Stimulated activated CD4-positive, alpha-beta T cell treated with anti-CD3 and anti-CD28 coated beads, TNF-alpha, amount 100 ng/mL, for 48 hours (primary cell): ENCODE measurements around the gene GABRP.
"Not testable (repeated sequence)": the region's sequence is repeated elsewhere in the genome, so short reads cannot be mapped to it uniquely, and the experiment has no call there.

Source experiments
- DNase-seq, 3 donors: peaks; one replicate each; pipeline ENCODE4 v3.0.0-alpha.2; 2020; ENCODE audit warnings: low read depth in 3 of 3

GABRP gene, protein sequence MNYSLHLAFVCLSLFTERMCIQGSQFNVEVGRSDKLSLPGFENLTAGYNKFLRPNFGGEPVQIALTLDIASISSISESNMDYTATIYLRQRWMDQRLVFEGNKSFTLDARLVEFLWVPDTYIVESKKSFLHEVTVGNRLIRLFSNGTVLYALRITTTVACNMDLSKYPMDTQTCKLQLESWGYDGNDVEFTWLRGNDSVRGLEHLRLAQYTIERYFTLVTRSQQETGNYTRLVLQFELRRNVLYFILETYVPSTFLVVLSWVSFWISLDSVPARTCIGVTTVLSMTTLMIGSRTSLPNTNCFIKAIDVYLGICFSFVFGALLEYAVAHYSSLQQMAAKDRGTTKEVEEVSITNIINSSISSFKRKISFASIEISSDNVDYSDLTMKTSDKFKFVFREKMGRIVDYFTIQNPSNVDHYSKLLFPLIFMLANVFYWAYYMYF

DNA sequence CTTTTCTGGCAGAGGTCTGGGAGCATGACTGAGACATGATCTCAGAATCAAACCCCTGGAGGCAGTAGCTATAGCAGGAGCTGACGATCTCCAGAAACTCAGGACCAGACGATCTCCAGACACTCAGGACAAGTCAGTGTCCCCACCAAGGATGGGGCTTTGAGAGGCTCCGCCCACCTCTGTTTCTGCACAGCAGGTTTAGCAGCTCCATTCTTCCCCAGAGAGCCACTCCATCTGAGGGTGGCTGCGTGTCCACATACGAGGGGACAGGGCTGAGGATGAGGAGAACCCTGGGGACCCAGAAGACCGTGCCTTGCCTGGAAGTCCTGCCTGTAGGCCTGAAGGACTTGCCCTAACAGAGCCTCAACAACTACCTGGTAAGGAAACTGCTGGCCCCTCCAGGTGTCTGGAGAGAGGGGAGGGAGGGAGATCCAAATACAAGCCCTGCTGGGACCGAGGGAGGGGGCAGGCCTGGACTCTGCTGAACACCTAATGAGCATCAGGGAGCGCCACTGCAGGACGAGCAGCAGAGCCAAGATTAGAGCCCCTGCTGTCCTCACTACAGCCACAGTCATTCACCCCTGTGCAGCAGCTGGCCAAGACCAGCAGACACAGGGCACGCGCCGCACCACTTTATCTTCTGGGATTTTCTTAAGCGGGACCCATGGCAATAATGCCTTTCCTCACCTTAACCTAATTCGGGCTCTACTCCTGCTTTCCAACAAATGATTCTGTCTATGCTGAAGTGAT lies at the start of gene GABRP:
Gene GABRP (plus strand): TSS at position 228 of the 750 bp plus-strand sequence. CDS start 4,891 bp downstream, outside the sequence.
- no peak for DNase-seq

DNA sequence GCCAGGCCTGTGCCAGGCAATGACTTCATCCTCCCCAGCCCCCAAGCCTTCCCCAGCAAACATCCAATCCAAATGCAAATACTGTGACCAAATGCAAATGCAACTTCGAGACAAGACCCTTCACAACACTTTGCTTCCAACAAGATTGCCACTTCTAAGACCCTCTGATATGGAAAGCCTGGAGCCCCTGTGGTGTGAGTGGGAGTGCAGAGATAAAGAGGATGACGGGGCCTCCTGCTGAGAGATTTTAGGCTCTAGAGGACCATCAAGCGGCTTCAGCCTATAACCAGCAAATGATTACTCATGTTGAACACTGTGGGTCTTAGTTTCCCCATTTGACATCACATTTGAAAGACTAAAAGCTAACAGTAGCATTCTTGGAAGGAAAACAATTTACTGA lies 46.6 kb upstream of the GABRP start:
- DNase-seq, result no peak

DNA sequence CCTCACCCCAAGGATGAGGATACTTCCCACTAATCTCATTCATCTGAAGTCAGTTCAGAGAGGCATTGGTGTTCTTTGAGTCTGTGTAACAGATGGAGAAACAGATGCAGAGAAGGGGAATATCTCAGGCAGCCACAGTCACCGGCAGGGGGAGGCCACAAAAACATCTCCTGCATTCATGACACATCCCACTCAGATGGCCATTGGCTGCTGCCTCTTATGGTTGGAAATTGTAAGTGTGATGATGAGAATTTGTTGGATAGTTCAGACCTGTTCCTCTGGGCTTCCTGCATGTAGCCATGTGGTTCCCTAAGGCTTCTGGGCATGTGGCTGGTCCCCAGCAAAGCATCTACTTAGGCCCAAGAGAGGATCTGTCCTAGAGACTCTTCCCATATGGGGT lies 45.9 kb upstream of the GABRP start:
- DNase-seq, result no peak

DNA sequence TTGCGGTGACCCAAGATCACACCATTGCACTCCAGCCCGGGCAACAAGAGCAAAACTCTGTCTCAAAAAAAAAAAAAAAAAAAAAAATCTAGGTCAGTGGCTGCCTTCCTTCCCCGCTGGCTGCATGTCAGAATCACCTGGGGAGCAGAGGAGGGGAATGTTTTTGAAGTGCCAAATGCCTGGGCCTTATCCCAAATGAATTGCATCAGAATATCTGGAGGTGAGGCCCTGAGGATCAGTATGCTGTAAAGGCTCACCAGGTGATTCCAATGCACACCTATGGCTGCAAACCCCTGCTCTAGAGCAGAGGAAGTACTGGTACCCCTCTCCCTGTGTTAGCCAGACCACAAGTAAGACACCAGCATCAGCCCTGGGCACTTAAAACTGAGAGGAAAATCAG lies 44.7 kb upstream of the GABRP start:
- DNase-seq, result no peak

DNA sequence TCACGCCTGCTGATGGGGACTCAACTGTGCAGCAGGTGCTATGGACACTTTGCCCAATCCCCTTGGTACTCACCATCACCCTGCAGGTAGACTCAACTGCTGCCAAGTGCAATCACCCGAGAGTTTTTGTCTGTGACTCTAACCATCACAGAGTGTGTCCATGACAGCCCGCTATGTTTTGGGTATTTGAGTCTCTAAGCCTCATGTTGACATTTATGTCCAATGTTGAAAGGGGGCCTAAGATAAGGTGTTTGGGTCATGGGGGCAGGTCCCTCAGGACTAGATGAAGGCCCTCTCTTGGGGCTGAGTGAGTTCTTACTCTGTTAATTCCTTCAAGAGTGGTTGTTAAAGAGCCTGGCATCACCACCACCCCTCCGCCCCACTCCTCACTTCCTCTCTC lies 44.1 kb upstream of the GABRP start:
- no peak for DNase-seq

DNA sequence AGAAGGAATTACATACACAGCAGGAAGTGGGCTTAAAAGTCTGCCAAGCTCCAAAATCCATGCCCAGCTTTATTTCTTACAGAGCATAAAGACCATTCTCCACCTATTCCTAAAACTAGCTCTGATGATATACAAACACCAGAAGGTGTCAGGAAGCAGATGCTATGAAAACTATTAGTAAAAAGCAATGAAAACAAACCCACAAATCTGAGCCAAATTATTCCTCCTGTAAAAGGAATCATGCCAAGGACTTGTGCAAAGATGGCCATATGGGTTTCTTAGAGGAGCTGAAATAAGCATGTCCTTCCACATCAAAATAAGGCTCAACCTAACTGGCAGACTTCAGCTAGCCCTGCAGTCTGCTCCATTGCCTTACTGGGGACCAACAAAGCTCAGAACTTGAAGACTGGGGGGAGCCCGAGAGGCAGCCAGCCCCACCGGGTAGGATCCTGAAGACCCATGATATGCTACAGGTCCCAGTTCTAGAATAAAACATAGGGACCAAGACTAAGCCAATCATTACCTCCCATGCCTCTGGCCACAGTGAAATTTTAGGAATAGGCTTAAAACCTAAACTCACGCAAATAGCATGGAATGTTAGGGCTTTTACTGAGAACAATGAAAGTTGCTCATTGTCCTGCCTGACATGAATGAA lies 42.8 kb upstream of the GABRP start:
- DNase-seq, result no peak

DNA sequence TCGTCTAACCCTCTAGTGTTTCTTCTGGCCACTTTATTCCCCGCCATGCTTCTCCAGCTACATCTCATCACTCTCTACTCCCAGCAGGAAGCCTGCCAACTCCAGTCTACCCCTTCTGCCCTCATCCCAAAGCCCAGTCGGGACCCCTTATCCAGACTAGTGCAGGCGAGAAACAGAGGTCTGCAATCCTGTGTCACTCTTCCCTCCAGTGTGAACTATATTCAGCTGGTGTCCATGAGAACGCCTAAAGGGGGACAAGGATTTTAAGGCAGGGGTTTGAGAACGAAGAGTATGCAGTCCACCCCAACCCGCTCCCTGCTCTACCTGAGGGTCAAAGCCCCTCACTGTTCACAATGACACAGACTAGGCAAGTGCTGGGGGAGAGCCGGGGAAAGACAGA lies 41.7 kb upstream of the GABRP start:
- no peak for DNase-seq

DNA sequence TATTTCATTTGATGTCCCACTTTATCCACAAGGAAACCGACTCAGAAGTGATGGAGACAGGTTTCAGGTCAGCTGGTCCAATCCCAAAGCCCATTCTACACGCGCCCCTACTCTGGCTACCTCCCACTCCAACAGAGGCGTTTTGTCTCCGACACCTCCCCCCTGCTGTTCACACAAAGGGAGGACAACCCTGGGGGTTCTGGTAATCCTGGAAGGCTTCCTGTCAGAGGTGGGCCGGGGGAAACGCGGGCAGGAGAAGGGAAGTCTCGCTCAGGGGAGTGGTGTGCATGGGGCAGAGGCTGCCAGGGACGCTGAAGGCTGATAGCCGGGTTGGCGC lies 39.7 kb upstream of the GABRP start:
- DNase-seq, result no peak

DNA sequence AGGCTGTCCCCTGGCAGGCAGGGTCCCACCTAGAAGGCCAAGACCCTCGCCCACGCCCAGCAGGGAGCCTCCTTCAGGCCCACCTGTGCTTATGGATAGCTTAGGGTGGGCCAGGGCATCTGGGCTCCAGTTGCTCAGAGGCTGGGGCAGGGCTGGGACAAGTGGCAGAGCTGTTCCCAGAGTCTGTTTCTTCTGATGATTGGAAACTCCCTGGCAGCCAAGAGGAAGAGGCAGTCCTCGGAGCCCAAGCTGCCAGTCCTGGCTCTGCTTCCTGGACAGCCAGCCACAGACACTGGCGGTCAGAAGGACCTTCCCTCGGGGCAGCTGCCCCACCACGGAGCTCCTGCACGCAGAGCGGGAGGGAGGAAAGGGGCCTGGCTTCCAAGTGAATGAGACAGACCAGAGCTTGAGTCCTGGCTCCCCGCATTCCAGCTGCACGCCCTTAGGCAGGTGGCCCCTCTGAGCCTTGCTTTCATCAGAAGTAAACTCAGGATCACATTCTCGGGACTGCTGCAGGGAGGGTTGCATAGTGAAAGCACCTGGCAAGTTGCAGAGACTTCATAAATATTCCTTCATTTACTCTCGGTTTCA lies 37.9 kb upstream of the GABRP start:
- DNase-seq, result no peak

DNA sequence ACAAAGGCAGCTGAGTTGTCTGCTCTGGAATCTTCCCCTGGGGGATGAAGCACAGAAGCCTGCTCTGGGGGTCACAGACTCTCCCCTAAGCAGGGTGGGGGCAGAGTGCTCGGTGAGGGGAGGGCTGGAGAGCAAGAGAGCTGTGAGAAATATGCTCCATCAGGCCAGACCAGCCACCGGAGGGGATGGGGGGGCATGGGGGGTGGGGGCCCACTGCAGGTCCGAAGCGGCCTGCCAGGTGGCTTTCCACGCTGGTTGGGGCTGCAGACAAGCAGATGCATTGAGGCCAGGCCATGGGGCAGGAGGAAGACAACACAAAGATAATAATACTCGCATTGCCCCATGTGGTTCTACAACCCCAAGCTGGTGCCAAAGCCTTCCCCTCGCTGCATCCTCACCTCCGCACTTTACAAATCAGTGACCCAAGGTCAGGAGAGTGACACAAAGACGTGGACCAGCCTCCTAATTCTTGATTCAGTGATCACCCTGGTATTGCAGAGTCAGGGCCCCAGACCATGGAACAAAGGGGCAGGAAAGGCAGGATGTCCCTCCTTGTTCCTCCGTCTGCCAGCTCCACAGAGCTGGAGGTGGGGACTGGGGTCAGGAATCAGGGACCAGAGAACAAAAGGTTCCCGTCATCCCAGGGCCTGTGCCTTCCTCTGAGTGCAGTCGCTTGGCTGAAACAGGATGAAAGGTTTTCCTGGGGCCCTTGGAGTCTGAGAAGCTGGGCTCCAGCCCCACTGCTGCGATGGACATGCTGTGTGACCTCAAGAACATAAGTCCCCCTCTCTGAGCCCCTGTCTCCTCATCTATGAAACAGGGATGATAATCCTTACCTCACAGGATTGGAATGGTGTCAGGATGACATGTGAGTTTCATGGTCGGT lies 37.2 kb upstream of the GABRP start:
- no peak for DNase-seq

DNA sequence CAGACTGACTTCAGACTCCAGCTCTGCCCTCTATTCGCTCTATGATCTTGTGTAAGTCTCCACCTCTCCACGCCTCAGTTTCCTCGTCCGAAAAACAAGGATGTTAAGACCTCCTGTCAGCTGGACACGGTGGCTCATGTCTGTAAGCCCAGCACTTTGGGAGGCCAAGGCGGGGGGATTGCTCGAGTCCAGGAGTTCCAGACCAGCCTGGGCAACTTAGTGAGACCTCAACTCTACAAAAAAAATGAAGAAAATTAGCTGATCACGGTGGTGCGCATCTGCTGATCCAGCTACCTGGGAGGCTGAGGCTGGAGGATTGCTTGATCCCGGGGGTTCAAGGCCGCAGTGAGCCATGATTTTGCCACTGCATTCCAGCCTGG lies 36.6 kb upstream of the GABRP start:
- DNase-seq, result no peak

DNA sequence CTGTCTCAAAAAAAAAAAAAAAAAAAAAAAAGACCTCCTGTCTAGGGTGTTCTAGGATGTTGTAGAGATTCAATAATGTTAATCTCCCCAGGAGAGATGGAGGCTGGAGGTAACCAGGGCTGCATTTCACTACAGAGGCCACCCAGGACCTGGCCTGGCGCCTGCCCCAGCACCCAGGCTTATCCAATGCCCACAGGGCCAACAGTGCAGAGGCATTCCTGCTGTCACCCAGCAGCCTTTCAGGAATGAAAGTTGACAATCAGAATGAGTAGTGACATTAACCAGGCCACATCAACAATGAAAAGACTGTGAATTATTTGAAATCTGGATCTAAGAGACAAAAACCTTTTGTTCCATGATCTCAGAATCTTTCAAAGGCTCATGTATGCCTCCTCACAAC lies 36.2 kb upstream of the GABRP start:
- no peak for DNase-seq

DNA sequence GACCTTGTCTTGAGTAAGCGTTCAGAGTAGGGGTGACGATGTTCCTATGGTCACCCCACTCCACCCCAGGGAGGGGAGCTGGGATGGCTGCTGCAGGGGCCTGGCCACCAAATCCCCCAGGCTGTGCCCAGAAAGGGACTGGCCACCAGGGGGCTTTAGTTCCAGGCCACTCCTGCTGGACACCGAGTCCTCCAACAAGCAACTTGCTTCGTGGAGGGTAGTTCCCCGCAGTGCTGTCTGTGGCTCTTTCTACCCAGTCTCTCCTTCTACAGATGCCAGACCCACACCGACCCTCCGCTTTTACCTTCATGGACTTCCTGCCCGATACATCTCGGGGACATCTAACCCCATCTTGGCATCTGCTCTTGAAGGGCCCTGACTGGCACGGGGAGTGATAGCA lies 35.7 kb upstream of the GABRP start:
- no peak for DNase-seq

DNA sequence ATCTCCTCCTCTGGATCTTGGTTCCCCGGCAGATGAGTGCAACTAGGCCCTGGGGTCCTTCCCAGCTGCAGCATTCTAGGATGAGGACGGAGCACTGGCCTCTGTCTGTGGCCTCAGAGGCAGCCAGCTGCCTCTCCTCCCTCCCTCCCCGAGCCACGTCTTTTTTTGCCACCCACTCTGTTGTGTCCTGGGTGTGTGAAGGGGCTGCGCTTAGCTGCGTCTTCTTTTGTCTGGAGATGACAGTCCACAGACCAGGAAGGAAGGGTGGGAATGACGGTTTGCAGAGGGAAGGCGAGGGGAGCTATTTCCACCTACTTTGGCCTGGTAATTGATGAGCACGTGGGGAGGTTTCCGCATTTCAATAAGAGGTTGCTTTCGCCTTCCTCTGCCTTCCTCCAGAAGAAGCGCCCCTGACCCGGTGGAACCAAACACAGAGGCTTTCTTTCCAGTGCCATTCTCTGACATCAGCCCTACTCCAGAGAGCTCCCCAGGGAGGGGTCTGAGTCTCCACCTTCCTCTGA lies 34.5 kb upstream of the GABRP start:
- no peak for DNase-seq

DNA sequence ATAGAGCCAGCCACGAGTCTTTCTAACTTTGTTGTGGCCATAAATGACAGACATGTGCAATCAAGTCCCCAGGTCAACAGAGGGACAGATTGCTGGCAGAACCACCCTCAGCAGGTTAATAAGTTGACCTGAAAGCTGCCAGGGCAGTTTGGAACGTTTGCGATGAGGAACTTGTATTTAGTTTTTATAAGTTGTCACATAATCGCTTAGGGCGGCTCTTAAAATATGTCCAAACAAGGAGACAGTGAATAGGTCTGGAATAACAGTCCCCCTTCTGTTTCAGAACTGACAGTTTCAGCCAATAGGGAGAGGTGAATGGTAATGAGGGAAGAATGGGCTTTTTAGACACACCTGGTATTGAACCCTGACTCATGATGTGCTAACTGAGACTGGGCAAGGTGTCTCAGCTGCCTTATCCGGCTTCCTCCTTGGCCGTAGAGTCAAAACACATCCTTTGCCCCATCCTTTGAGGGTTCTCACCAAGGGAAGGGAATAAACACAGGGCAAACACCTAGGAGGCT lies 33.6 kb upstream of the GABRP start:
- no peak for DNase-seq

DNA sequence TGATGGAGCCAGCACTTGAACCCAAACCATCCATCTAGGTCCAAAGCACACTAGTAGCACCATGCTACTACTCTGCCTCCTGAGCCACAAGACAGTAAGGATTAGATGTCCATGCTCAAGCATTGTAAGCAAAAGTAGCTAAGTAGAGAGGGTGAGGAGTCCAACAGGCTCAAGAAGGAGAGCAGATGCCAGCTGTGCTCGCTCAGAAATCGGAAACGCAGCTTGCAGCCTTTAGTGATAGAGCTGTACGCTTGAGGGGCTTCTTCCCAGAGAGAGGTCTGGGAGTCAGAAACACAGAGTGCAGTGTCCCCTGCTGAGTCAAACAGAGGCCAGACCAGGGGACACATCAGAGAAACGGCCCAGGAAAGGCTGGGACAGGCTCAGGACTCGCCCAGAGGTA lies 32.7 kb upstream of the GABRP start:
- no peak for DNase-seq

DNA sequence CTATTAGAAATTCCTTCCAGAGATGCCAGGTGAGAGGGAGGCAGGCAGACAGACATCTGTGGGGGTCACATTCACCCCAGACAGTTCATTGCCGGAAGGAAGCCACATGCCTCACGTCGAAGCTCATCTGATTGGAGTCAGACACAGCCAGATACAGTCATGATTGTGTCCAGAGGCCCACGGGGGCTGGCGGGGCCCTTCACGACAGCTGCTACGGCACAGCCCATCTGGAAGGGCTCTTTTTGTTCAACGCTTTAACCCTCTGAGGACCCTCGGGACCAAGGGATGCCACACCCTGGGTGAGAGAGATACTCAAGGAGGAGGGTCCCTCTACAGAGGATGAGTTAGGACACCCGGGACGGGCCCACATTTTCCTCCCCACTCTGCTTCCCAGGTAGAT lies 31.9 kb upstream of the GABRP start:
- no peak for DNase-seq

DNA sequence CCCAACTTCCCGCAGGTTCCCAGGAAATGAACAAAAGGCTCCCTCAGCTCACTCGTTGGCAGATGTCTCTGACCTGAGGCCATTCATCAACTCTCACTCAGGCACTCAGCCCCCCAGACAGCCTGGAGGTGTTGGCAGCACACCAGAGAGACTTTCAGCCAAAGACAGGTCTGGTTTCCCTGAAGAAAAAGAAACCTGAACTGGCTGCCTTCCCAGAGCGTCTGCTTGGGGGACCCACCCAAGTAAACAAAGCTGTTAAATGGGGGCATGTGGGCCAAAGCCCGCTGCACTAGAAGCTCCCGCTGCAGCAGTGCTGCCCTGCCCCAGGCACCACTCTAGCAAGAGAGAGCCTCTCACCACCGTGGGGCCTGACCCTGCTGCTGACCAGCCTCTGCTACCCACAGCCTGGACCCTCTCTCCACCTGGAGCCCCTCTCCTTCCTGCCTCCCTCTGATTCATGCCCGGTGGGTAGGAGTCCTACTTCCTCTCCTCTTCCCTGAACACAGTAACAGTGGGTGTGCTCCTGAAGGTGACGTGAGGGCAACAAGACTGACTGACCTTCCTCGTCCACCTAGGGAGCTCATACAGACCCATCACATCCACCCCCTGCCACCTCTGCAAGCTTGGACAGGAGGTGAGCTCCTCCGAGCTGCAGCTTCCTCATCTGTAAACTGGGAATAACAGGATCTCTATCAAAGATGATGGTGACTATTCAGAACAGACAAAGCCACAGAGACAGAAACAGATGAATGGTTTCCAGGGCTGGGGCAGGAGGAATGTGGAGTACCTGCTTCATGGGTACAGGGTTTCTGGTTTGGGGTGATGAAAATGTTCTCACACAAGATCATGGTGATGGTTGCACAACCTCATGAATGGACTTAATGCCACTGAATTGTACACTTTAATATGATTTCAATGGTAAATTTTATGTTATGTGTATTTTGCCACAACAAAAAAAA lies 31.0 kb upstream of the GABRP start:
- no peak for DNase-seq

DNA sequence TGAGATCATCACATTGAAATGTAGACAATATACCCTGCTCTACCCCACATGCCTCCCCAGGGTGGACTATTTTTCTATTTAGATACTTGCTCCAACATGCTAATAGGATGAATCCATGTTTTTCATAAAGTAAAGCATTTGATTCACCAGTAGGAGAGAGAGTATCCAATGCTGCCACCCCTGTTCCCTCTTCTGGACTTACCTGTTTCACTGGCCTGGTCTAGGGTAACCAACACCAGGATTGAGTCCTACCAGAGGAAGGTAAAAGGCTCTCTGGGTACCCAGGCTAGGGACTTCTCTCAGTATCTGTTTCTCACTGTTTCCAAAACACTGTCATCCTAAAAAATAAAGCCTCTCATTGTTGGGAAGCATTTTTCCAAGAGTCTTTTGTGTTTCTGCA lies 30.2 kb upstream of the GABRP start:
- DNase-seq, result no peak

DNA sequence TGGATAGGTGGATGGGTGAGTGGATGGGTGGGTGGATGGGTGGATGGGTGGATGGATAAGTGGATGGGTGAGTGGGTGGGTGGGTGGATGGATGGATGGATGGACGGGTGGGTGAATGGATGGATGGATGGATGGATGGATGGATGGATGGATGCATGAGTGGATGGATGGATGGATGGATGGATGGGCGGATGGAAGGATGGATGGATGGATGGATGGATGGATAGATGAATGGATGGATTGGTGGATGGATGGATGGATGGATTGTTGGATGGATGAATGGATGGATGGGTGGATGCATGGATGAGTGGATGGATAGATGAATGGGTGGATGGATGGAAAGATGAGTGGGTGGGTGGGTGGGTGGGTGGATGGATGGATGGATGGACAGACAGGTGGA lies 29.0 kb upstream of the GABRP start:
- DNase-seq, result not testable (repeated sequence)
